Measurements from ENCODE around the gene DNAI4.

GRCh38 chr1:66852870-66853269, 71.8 kb downstream of the DNAI4 start:
- TF ChIP-seq CTCF (IDR thresholded peaks at IDR 0.05), result no peak
- TF ChIP-seq POLR2A (IDR thresholded peaks at IDR 0.05), result no peak
